LNCaP clone FGC (cell line): Measurements from ENCODE around the gene SLC35B4.

Experiments used
- DNase-seq: peaks from one replicate; pipeline ENCODE4 v3.0.0-alpha.2; 2011; ENCODE audit warnings: low read depth
- H3K4me3 ChIP-seq: 2 replicates; pipeline ENCODE4 v1.5.1; 2011; ENCODE audit warnings: mild to moderate bottlenecking, low read depth, low read length, control low read depth
- CTCF ChIP-seq: IDR thresholded peaks from 2 replicates; pipeline ENCODE4 v1.5.1; 2012; ENCODE audit warnings: mild to moderate bottlenecking; ENCODE audit not compliant: control insufficient read depth, insufficient read depth; ENCODE audit errors: extremely low read depth

The SLC35B4 gene

DNA sequence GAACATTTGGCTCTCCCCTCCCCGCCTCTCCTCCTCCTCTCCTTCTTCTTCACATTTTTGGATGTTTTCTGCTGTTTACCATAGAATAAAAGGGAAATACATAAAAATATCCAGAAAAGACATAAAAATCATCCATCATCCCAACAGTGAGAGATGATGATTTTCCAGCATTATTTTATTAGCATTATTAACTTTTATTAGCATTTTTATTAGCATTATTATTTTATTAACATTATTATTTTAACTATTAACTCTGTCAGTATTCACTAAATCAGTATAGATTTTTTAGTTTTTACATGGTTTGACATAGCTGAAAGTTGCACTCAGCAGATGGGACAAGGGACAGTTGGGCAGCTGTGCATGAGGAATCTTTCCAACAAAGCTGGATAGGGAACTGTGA, 16.2 kb upstream of the SLC35B4 start:
- no peak for TF ChIP-seq CTCF
- DNase-seq: no peak
- no peak overlapping the region for H3K4me3 ChIP-seq

DNA sequence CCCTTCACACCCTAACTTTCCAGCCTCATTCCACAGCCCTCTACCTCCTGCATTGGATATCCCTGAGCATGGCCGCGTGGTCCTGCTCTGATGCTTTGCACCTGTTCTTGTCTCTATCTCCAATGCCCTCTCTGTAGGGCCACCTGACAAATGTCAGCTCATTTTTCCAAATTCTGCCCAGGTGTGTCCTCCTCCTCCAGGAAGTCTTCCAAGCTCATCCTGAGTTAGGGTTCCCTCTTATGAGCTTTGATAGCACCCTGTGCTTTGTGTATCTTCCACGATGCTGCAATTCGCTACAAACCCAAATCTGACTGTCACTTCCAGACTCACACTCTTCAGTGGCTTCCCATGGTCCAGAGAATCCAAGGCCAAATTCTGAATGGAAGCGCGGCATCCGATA, 14.7 kb upstream of the SLC35B4 start:
- TF ChIP-seq CTCF: no peak
- no peak overlapping the region for H3K4me3 ChIP-seq
- no peak for DNase-seq

GRCh38 chr7:134330974-134331373, 14.2 kb upstream of the SLC35B4 start:
- DNase-seq: no peak
- TF ChIP-seq CTCF: no peak
- no peak overlapping the region for H3K4me3 ChIP-seq

GRCh38 chr7:134329614-134330346, 13.1 kb upstream of the SLC35B4 start:
- TF ChIP-seq CTCF: no peak
- no peak for DNase-seq

GRCh38 chr7:134328900-134329299, 12.2 kb upstream of the SLC35B4 start:
- no peak for TF ChIP-seq CTCF
- no peak for DNase-seq
- no peak overlapping the region for H3K4me3 ChIP-seq

More at GRCh38 chr7:134329614-134330346, 13.1 kb upstream of the SLC35B4 start:
- H3K4me3 ChIP-seq: no peak overlapping the region

- H3K4me3 ChIP-seq: no peak overlapping the region
- peak; percentile 26 for DNase-seq
- peak; percentile 70 for TF ChIP-seq CTCF
Measured at GRCh38 chr7:134327896-134328295, 11.2 kb upstream of the SLC35B4 start.

GRCh38 chr7:134324107-134324506, 7.4 kb upstream of the SLC35B4 start:
- no peak for DNase-seq
- H3K4me3 ChIP-seq: no peak overlapping the region
- no peak for TF ChIP-seq CTCF
